Neuronal stem cell (in vitro differentiated cells): ENCODE measurements around the gene CEMIP2.

ENCODE experiments used
- DNase-seq: peaks from one replicate; pipeline ENCODE4 v3.0.0-alpha.2; 2013; ENCODE audit warnings: low spot score
- H2AFZ ChIP-seq: one replicate; pipeline ENCODE4 v1.6.1; 2013; ENCODE audit warnings: mild to moderate bottlenecking, low read length, inconsistent platforms
- H2AK5ac ChIP-seq: 2 replicates; pipeline ENCODE4 v1.6.1; 2013; ENCODE audit warnings: low read depth, mild to moderate bottlenecking, inconsistent platforms, low read length, moderate library complexity, mixed read lengths
- H2BK120ac ChIP-seq: 2 replicates; pipeline ENCODE4 v1.6.1; 2013; ENCODE audit warnings: low read depth, mild to moderate bottlenecking, inconsistent platforms, low read length, moderate library complexity, mixed read lengths
- H2BK12ac ChIP-seq: one replicate; pipeline ENCODE4 v1.6.1; 2013; ENCODE audit warnings: low read length, inconsistent platforms
- H2BK15ac ChIP-seq: 2 replicates; pipeline ENCODE4 v1.6.1; 2013; ENCODE audit warnings: mild to moderate bottlenecking, low read length, inconsistent platforms, mixed read lengths
- H2BK5ac ChIP-seq: one replicate; pipeline ENCODE4 v1.6.1; 2013; ENCODE audit warnings: inconsistent platforms, mild to moderate bottlenecking, low read length, moderate library complexity
- H3K14ac ChIP-seq: one replicate; pipeline ENCODE4 v1.6.1; 2013; ENCODE audit warnings: low read length, inconsistent platforms
- H3K18ac ChIP-seq: 2 replicates; pipeline ENCODE4 v1.6.1; 2013; ENCODE audit warnings: low read length, inconsistent platforms
- H3K23ac ChIP-seq: 2 replicates; pipeline ENCODE4 v1.6.1; 2013; ENCODE audit warnings: low read depth, mild to moderate bottlenecking, mixed read lengths, low read length, inconsistent platforms; ENCODE audit not compliant: poor library complexity
- H3K27ac ChIP-seq: replicated peaks from 3 replicates; pipeline ENCODE4 v1.5.1; 2013; ENCODE audit warnings: low read length, inconsistent platforms
- H3K27me3 ChIP-seq, 3 experiments: 2 replicates each; pipeline ENCODE4 v1.6.1; 2013; ENCODE audit warnings: low read length in 3 of 3, mild to moderate bottlenecking in 2 of 3, inconsistent platforms in 1 of 3, low read depth in 1 of 3, mixed read lengths in 1 of 3, moderate library complexity in 1 of 3; ENCODE audit not compliant: control insufficient read depth in 3 of 3, insufficient read depth in 3 of 3
- H3K36me3 ChIP-seq, 2 donors: replicated peaks in 1 of 2; 2 replicates each; pipeline ENCODE4 v1.6.1; 2013; ENCODE audit warnings: low read length in 2 of 2; ENCODE audit not compliant: control insufficient read depth in 2 of 2, insufficient read depth in 2 of 2
- H3K4ac ChIP-seq: 2 replicates; pipeline ENCODE4 v1.6.1; 2013; ENCODE audit warnings: inconsistent platforms, mild to moderate bottlenecking, low read length, moderate library complexity
- H3K4me1 ChIP-seq, 2 donors: 1 replicate in 1 of 2; 2 replicates in 1 of 2; pipeline ENCODE4 v1.6.1; 2013; ENCODE audit warnings: low read length in 2 of 2, low read depth in 1 of 2; ENCODE audit not compliant: control insufficient read depth in 2 of 2, insufficient read depth in 1 of 2
- H3K4me2 ChIP-seq: one replicate; pipeline ENCODE4 v1.6.1; 2013; ENCODE audit warnings: mild to moderate bottlenecking, low read length, inconsistent platforms; ENCODE audit not compliant: insufficient read depth, poor library complexity, severe bottlenecking
- H3K4me3 ChIP-seq, 2 donors: 2 replicates each; pipeline ENCODE4 v1.5.1; 2013; ENCODE audit warnings: low read length in 2 of 2, mild to moderate bottlenecking in 2 of 2, inconsistent platforms in 1 of 2, moderate library complexity in 1 of 2
- H3K79me1 ChIP-seq: one replicate; pipeline ENCODE4 v1.6.1; 2013; ENCODE audit warnings: low read depth, mild to moderate bottlenecking, inconsistent platforms, low read length, moderate library complexity
- H3K9ac ChIP-seq: one replicate; pipeline ENCODE4 v1.6.1; 2013; ENCODE audit warnings: mild to moderate bottlenecking, low read depth, low read length, inconsistent platforms; ENCODE audit not compliant: poor library complexity
- H3K9me3 ChIP-seq, 2 donors: replicated peaks in 1 of 2; 2 replicates each; pipeline versions ENCODE3 to v1.6.1; 2013; ENCODE audit warnings: low read length in 2 of 2, mild to moderate bottlenecking in 2 of 2, inconsistent platforms in 1 of 2, low read depth in 1 of 2, mixed read lengths in 1 of 2, moderate library complexity in 1 of 2; ENCODE audit not compliant: control insufficient read depth in 2 of 2, insufficient read depth in 1 of 2
- H4K8ac ChIP-seq: one replicate; pipeline ENCODE4 v1.6.1; 2013; ENCODE audit warnings: low read depth, mild to moderate bottlenecking, inconsistent platforms, low read length, moderate library complexity
- H4K91ac ChIP-seq: one replicate; pipeline ENCODE4 v1.6.1; 2013; ENCODE audit warnings: low read length, low read depth, mild to moderate bottlenecking, inconsistent platforms; ENCODE audit not compliant: poor library complexity
- WGBS, 2 donors: extraction: QIAGEN DNeasy Blood & Tissue Kit; methylation state at CpG; one replicate each; pipeline ENCODE4 v1.1.7; 2013; ENCODE audit warnings: missing lambda C conversion rate in 2 of 2, mixed read lengths in 1 of 2; ENCODE audit not compliant: insufficient read length in 2 of 2, insufficient replicate concordance in 1 of 2; ENCODE audit errors: extremely low coverage in 2 of 2; 5-methylcytosine and 5-hydroxymethylcytosine counted together

Gene CEMIP2

DNA sequence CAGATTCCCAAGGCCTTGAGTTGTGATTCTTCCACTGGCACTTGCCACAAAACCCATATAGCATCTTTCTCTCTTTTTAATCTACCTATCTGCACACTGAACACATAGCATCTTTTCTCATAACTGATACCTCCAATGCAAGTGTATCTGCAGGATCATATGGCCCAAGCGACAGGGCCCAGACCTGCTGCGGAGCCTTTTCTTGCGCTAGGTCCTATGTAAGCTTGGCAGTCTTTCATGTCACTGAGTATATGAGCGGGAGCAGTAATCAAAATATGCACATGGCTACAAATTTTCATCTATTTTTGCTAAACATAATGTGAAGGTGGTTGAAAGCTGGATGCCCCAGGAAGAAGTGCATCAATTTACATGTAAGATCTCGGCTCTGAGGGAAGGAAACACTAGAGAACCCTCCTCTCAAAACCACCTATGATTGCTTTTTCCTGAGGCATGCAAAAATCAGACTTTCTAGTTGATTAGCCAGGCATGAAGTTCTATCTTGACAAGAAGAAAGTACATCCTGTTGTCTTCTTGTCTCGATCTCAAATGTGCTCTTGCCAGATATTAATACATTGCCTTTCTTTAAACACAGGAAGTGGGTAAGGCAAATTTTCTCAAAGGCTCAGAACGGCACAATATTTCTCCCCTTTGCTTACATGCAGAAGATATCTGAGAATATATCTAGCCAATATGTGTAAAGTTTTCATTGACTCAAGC, 26.9 kb upstream of the CEMIP2 start:
- no CpG with 5 or more reads among the region's 7 CpGs for WGBS, 2 donors
- DNase-seq, result no peak
- no peak overlapping the region for H3K23ac ChIP-seq

DNA sequence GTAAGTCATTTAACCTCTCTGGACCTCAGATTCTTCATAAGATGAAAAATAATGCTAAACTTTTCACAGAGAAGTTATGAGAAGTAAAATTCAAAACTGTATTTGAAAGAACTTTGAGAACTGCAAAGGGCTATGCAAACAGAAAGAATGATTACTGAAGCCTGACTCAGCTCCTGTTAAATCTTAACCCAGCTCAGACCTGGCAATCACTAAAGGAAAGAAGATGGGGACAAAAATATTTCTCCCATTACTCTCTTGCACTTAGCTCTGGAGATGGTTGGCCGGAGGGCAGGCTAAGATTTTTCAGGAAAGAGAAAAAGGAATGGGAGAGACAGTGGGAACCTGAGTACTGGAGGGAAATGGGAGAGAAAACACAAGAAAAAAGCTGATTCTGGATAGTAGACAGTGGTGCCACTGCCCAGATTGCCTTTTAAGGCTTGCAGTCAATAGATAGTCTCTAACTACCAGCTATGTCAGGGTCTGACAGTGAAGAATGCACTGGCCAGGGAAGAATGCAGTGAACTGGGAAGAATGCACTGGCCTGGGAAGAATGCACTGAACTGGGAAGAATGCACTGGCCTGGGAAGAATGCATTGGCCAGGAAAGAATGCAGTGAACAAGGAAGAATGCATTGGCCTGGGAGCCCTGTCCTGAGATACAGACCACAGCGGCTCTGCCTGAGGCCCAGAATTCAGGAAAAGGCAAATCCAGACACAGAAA, 25.2 kb upstream of the CEMIP2 start:
- peaks cover 0 to 8% of the 10 kb centered on the region in 2 donors for H3K9me3 ChIP-seq
- H4K8ac ChIP-seq, result no peak overlapping the region
- no peak overlapping the region for H3K27ac ChIP-seq
- no peak overlapping the region for H2BK120ac ChIP-seq
- no peaks in the 10 kb centered on the region for H3K36me3 ChIP-seq
- no peak overlapping the region for H2BK15ac ChIP-seq
- H3K27me3 ChIP-seq, result no peaks in the 10 kb centered on the region
- peaks cover 2 to 8% of the 10 kb centered on the region in 2 donors for H3K4me1 ChIP-seq
- no CpG with 5 or more reads among the region's 2 CpGs for WGBS, 2 donors
- no peak overlapping the region for H3K9ac ChIP-seq
- no peak overlapping the region for H3K23ac ChIP-seq
- H3K4me3 ChIP-seq, result no peak overlapping the region
- H3K14ac ChIP-seq, result no peak overlapping the region
- no peak overlapping the region for H2AK5ac ChIP-seq
- H2BK5ac ChIP-seq, result no peak overlapping the region
- no peaks in the 10 kb centered on the region for H3K79me1 ChIP-seq
- H2BK12ac ChIP-seq, result no peak overlapping the region
- no peak overlapping the region for H4K91ac ChIP-seq
- H3K4me2 ChIP-seq, result no peak overlapping the region
- peak overlapping the region; percentile 30 for H2AFZ ChIP-seq
- DNase-seq, result peak; percentile 31
- no peak overlapping the region for H3K18ac ChIP-seq
- H3K4ac ChIP-seq, result no peak overlapping the region

More for the DNA sequence above, 26.9 kb upstream of the CEMIP2 start:
- H2BK15ac ChIP-seq, result no peak overlapping the region
- H3K36me3 ChIP-seq, result no peaks in the 10 kb centered on the region
- no peak overlapping the region for H3K4ac ChIP-seq
- no peak overlapping the region for H2BK5ac ChIP-seq
- H3K4me1 ChIP-seq, result peaks cover 2 to 8% of the 10 kb centered on the region in 2 donors
- H2AK5ac ChIP-seq, result no peak overlapping the region
- H3K18ac ChIP-seq, result no peak overlapping the region
- H2BK120ac ChIP-seq, result no peak overlapping the region
- H3K27ac ChIP-seq, result no peak overlapping the region
- no peak overlapping the region for H3K4me2 ChIP-seq
- H2BK12ac ChIP-seq, result no peak overlapping the region
- peaks cover 0 to 8% of the 10 kb centered on the region in 2 donors for H3K9me3 ChIP-seq
- H4K91ac ChIP-seq, result no peak overlapping the region
- H3K14ac ChIP-seq, result no peak overlapping the region
- no peaks in the 10 kb centered on the region for H3K27me3 ChIP-seq
- H3K4me3 ChIP-seq, result no peak overlapping the region
- no peak overlapping the region for H2AFZ ChIP-seq
- no peak overlapping the region for H3K9ac ChIP-seq
- H4K8ac ChIP-seq, result no peak overlapping the region
- H3K79me1 ChIP-seq, result no peaks in the 10 kb centered on the region

DNA sequence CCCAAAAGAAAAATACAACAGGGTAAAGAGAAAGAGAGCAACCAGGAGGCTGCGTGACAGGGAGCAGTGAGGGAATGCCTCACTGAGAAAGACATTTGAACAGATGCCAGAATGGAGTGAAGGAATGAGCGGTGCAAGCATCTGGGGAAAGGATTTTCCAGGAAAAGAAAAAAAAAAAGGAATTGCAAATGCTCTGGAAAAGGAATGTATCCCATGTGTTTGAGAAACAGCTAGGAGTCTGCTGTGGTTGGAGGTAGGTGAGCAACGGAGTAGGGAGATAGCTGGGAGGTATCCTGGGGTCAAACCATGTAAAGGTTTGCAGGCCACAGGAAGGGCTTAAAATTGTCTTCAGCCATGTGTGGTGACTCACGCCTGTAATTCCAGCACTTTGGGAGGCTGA, 23.6 kb upstream of the CEMIP2 start:
- DNase-seq, result no peak
- no peak overlapping the region for H3K27ac ChIP-seq
- H3K9me3 ChIP-seq, result peaks cover 0 to 8% of the 10 kb centered on the region in 2 donors
- no peak overlapping the region for H3K9ac ChIP-seq
- H3K4me3 ChIP-seq, result no peak overlapping the region
- no peak overlapping the region for H3K18ac ChIP-seq
- no peak overlapping the region for H2BK15ac ChIP-seq
- H4K91ac ChIP-seq, result no peak overlapping the region
- no CpG with 5 or more reads among the region's 4 CpGs for WGBS, 2 donors
- H3K4me1 ChIP-seq, result peaks cover 2 to 8% of the 10 kb centered on the region in 2 donors
- H3K36me3 ChIP-seq, result no peaks in the 10 kb centered on the region
- H4K8ac ChIP-seq, result no peak overlapping the region
- no peak overlapping the region for H2BK5ac ChIP-seq
- no peaks in the 10 kb centered on the region for H3K27me3 ChIP-seq
- no peak overlapping the region for H3K4ac ChIP-seq
- H2AFZ ChIP-seq, result no peak overlapping the region
- no peaks in the 10 kb centered on the region for H3K79me1 ChIP-seq
- H2BK12ac ChIP-seq, result no peak overlapping the region
- no peak overlapping the region for H3K14ac ChIP-seq
- no peak overlapping the region for H3K23ac ChIP-seq
- H3K4me2 ChIP-seq, result no peak overlapping the region
- H2BK120ac ChIP-seq, result no peak overlapping the region
- H2AK5ac ChIP-seq, result no peak overlapping the region

DNA sequence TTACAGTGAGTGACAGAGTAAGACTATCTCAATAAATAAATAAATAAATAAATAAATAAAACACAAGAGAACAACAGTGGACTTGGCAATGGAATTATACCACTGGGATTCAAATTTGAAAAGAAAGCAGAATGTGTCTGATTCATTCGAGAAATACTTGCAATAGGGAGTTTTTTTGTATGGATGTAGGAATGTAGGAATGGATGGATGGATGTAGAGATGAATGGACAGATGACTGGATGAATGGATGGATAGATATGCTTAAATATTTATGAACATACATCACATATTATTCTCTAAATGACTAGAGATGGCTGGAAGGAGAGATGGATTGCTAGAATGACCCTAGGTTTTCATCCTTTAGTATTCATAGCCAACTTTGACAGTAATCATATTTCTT, 22.0 kb upstream of the CEMIP2 start:
- no peak overlapping the region for H2BK5ac ChIP-seq
- H2BK15ac ChIP-seq, result no peak overlapping the region
- DNase-seq, result no peak
- H2AFZ ChIP-seq, result no peak overlapping the region
- no peak overlapping the region for H2AK5ac ChIP-seq
- H3K18ac ChIP-seq, result no peak overlapping the region
- H3K9ac ChIP-seq, result no peak overlapping the region
- H3K4me2 ChIP-seq, result no peak overlapping the region
- no peaks in the 10 kb centered on the region for H3K79me1 ChIP-seq
- H3K4ac ChIP-seq, result no peak overlapping the region
- H3K36me3 ChIP-seq, result no peaks in the 10 kb centered on the region
- no peak overlapping the region for H4K91ac ChIP-seq
- no peak overlapping the region for H3K14ac ChIP-seq
- peaks cover 0 to 8% of the 10 kb centered on the region in 2 donors for H3K9me3 ChIP-seq
- no peak overlapping the region for H2BK120ac ChIP-seq
- WGBS, 2 donors, result 100% methylated on average over 1 of the region's 1 CpG; no CpG with 5 or more reads in 1 of the 2 donors
- H3K27me3 ChIP-seq, result no peaks in the 10 kb centered on the region
- no peak overlapping the region for H3K4me3 ChIP-seq
- no peak overlapping the region for H2BK12ac ChIP-seq
- no peak overlapping the region for H4K8ac ChIP-seq
- peaks cover 2 to 5% of the 10 kb centered on the region in 2 donors for H3K4me1 ChIP-seq
- H3K23ac ChIP-seq, result no peak overlapping the region
- no peak overlapping the region for H3K27ac ChIP-seq
